Measurements from ENCODE around the gene THADA.
"Not testable (repeated sequence)": the region's sequence is repeated elsewhere in the genome, so short reads cannot be mapped to it uniquely, and the experiment has no call there.

THADA gene

GRCh38 chr2:43284967-43285366 lies 310.9 kb downstream of the THADA start:
- Histone ChIP-seq H4K20me1 (ENCODE audit: low read depth, low read length) (no peaks in the 10 kb centered on the region), H3K4me2 (ENCODE audit: low read depth, low read length, poor library complexity, severe bottlenecking) (no peak overlapping the region), H3K9me2 (replicated peaks; ENCODE audit: insufficient read depth, low read length) (no peaks in the 10 kb centered on the region), H3K9ac (ENCODE audit: low read length) (no peak overlapping the region), H3K36me3 (ENCODE audit: low read length) (peaks cover 33% of the 10 kb centered on the region), H3K27ac (ENCODE audit: low read depth, low read length) (no peak overlapping the region), H3K9me3 (ENCODE audit: insufficient read depth, low read length) (peaks cover 12% of the 10 kb centered on the region; the same call in 1 of the 2 replicates), H2AFZ (ENCODE audit: low read depth, low read length, severe bottlenecking) (no peak overlapping the region), H3K79me2 (ENCODE audit: insufficient read depth, low read length) (no peaks in the 10 kb centered on the region), H3K27me3 (ENCODE audit: low read length) (no peaks in the 10 kb centered on the region), H3F3A (ENCODE audit: insufficient read depth) (no peaks in the 10 kb centered on the region), H3K4me3 (ENCODE audit: insufficient read depth, low read length, poor library complexity, severe bottlenecking) (no peak overlapping the region)
- TF ChIP-seq EZH2phosphoT487 (conservative IDR thresholded peaks at IDR 0.05; ENCODE audit: low read length) (no peak), CTCF (IDR thresholded peaks at IDR 0.05; ENCODE audit: insufficient read depth, low read length, poor library complexity, severe bottlenecking) (no peak)

- H3K27ac ChIP-seq (ENCODE audit: low read depth, low read length); H3K4me2 ChIP-seq (ENCODE audit: low read depth, low read length, poor library complexity, severe bottlenecking); H2AFZ ChIP-seq (ENCODE audit: low read depth, low read length, severe bottlenecking); H3K79me2 ChIP-seq (ENCODE audit: insufficient read depth, low read length); H3F3A ChIP-seq (ENCODE audit: insufficient read depth); H4K20me1 ChIP-seq (ENCODE audit: low read depth, low read length); H3K9me2 ChIP-seq (replicated peaks; ENCODE audit: insufficient read depth, low read length); H3K27me3 ChIP-seq (ENCODE audit: low read length); H3K4me3 ChIP-seq (ENCODE audit: insufficient read depth, low read length, poor library complexity, severe bottlenecking); H3K9ac ChIP-seq (ENCODE audit: low read length): not testable (repeated sequence)
- peaks cover 12% of the 10 kb centered on the region; the same call in 1 of the 2 replicates for H3K9me3 ChIP-seq (ENCODE audit: insufficient read depth, low read length)
- peaks cover 33% of the 10 kb centered on the region for H3K36me3 ChIP-seq (ENCODE audit: low read length)
Measured at GRCh38 chr2:43284347-43284746, 311.5 kb downstream of the THADA start.

- no peaks in the 10 kb centered on the region for H3K9me2 ChIP-seq (replicated peaks; ENCODE audit: insufficient read depth, low read length)
- H3F3A ChIP-seq (ENCODE audit: insufficient read depth), result no peaks in the 10 kb centered on the region
- peaks cover 24% of the 10 kb centered on the region for H3K36me3 ChIP-seq (ENCODE audit: low read length)
- no peaks in the 10 kb centered on the region for H4K20me1 ChIP-seq (ENCODE audit: low read depth, low read length)
- H2AFZ ChIP-seq (ENCODE audit: low read depth, low read length, severe bottlenecking), result no peak overlapping the region
- no peak overlapping the region for H3K9ac ChIP-seq (ENCODE audit: low read length)
- no peak overlapping the region for H3K4me2 ChIP-seq (ENCODE audit: low read depth, low read length, poor library complexity, severe bottlenecking)
- no peaks in the 10 kb centered on the region for H3K79me2 ChIP-seq (ENCODE audit: insufficient read depth, low read length)
- TF ChIP-seq CTCF (IDR thresholded peaks at IDR 0.05; ENCODE audit: insufficient read depth, low read length, poor library complexity, severe bottlenecking) (no peak), EZH2phosphoT487 (conservative IDR thresholded peaks at IDR 0.05; ENCODE audit: low read length) (no peak)
- H3K9me3 ChIP-seq (ENCODE audit: insufficient read depth, low read length), result peaks cover 12% of the 10 kb centered on the region; the same call in 1 of the 2 replicates
- no peaks in the 10 kb centered on the region for H3K27me3 ChIP-seq (ENCODE audit: low read length)
- H3K4me3 ChIP-seq (ENCODE audit: insufficient read depth, low read length, poor library complexity, severe bottlenecking), result no peak overlapping the region
- no peak overlapping the region for H3K27ac ChIP-seq (ENCODE audit: low read depth, low read length)
Measured at GRCh38 chr2:43280994-43281393, 314.8 kb downstream of the THADA start.

GRCh38 chr2:43279317-43279840 lies 316.5 kb downstream of the THADA start:
- Histone ChIP-seq H2AFZ (ENCODE audit: low read depth, low read length, severe bottlenecking) (no peak overlapping the region), H3K9me3 (ENCODE audit: insufficient read depth, low read length) (peaks cover 5% of the 10 kb centered on the region; the same call in 1 of the 2 replicates), H3K9ac (ENCODE audit: low read length) (no peak overlapping the region), H3K27me3 (ENCODE audit: low read length) (no peaks in the 10 kb centered on the region), H3K27ac (ENCODE audit: low read depth, low read length) (no peak overlapping the region), H3K36me3 (ENCODE audit: low read length) (peaks cover 9% of the 10 kb centered on the region), H3K4me3 (ENCODE audit: insufficient read depth, low read length, poor library complexity, severe bottlenecking) (no peak overlapping the region), H3K4me2 (ENCODE audit: low read depth, low read length, poor library complexity, severe bottlenecking) (no peak overlapping the region), H4K20me1 (ENCODE audit: low read depth, low read length) (no peaks in the 10 kb centered on the region), H3K79me2 (ENCODE audit: insufficient read depth, low read length) (no peaks in the 10 kb centered on the region), H3K9me2 (replicated peaks; ENCODE audit: insufficient read depth, low read length) (no peaks in the 10 kb centered on the region), H3F3A (ENCODE audit: insufficient read depth) (no peaks in the 10 kb centered on the region)
- TF ChIP-seq CTCF (IDR thresholded peaks at IDR 0.05; ENCODE audit: insufficient read depth, low read length, poor library complexity, severe bottlenecking) (no peak), EZH2phosphoT487 (conservative IDR thresholded peaks at IDR 0.05; ENCODE audit: low read length) (no peak)
